Effector CD8-positive, alpha-beta T cell (primary cell): ENCODE data around the gene COL27A1.
"Not testable (repeated sequence)": the region's sequence is repeated elsewhere in the genome, so short reads cannot be mapped to it uniquely, and the experiment has no call there.

ENCODE experiments used
- DNase-seq: peaks from one replicate; lab custom pipeline; 2025; lab: John Stamatoyannopoulos, UW

The COL27A1 gene

GRCh38 chr9:114123031-114123977 is 32.0 kb upstream of the COL27A1 start:
- DNase-seq: no peak

DNA sequence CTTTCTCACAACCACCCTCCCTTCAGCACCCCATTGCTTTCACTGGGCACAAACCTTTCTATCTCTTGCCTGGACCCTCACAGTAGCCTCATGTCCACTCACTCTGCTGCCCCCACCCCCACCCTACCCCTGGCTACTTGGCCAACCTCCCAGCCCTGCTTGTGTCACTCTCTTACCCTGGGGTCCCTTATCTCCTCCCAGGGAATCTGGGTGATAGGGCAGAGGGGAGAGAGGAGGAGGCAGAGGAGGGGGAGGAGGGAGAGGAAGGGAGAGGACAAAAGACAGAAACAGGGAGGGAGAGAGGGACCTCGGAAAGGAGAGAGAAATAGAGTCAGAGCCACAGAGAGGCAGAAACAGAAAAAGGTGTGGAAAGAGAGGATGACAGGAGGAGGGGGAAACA is 31.2 kb upstream of the COL27A1 start:
- no peak for DNase-seq

DNA sequence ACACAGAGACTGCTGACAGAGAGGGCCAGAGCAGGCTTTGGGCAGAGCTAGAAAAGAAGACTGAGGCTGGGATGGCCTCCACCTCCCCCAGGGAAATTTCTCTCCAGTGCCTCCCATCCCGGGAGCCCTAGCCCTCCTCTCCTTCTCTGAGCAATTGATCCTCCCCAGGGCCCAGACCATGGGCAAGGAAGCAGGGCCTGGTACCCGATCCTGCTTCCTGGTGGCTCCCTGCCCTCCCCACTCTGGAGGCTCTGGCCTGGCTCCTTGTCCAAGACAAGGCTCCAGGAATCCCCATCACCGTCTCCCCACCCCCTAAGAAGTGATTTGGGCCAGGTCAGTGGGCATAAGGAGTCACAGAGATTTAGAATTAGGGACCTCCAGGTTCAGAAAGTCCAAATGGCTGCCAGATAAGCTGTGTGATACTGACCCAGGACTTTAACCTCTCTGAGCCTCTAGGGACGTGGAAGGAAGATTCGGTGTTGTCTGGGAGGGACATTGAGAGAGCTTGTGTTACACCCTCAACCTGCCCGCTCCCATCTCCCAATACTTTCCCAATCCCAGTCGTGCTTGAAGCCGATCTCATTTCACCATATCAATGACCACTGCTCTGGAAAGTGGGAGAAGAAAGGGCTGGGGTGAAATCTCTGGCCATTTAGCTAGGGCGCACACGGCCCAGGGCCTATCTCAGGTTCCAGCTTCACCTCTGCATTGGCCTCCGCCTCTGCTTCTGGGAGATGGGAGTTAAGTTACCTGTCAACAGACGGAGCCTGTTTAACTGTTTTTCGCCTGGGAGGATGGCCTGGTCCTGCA is 30.5 kb upstream of the COL27A1 start:
- no peak for DNase-seq

- no peak for DNase-seq
These were observed 29.8 kb upstream of the COL27A1 start for GRCh38 chr9:114125476-114126013.

DNA sequence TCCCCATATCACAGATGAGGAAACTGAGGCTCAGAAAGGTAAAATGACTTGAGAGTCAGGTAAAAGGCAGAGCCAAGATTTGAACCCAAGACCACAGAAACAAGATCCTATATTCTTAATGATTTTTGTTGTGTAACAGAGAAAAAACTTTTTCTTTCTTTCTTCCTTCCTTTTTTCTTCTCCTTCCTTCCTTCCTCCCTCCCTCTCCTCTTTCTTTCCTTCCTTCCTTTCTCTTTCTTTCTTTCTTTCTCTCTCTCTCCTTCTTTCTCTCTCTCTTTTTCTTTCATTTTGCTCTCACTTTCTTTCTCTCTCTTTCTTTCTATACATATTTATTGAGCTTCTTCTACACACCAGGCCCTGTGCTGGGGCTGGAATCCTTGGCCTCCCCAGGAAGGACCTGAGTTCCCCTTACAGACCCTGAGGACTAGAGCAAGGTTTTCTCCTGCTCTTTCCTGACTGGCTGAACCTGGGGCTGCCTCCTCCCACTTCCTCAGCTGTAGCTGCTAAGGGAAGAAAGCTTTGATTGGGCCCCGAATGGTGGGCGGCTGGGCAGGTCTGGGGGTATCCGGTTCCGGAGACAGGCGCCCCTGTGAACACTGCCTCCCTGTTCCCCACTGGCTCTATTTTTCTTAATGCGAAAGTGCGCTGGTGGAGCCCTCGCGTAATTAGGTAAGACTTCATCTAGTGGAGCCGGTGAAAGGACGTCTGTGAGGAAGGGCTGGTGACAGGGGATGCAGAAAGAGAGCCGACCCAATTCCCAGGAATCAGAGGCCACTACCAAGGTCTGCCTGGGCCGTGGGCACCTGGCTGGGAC is 28.9 kb upstream of the COL27A1 start:
- DNase-seq: no peak

DNA sequence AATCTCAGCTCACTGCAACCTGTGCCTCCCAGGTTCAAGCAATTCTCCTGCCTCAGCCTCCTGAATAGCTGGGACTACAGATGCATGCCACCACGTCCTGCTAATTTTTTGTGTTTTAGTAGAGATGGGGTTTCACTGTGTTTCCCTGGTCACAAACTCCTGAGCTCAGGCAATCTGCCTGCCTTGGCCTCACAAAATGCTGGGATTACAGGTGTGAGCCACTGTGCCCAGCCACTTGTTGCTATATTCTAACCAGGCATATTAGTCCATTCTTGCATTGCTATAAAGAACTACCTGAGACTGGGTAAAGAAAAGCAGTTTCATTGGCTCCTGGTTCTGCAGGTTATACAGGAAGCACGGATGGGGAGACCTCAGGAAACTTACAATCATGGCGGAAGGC is 26.6 kb upstream of the COL27A1 start:
- DNase-seq: not testable (repeated sequence)

GRCh38 chr9:114130141-114130540 is 25.2 kb upstream of the COL27A1 start:
- DNase-seq: no peak

- no peak for DNase-seq
These were observed 24.6 kb upstream of the COL27A1 start for GRCh38 chr9:114130624-114131277.

- DNase-seq: no peak
These were observed 23.4 kb upstream of the COL27A1 start for GRCh38 chr9:114131808-114132549.

- no peak for DNase-seq
These were observed 22.8 kb upstream of the COL27A1 start for GRCh38 chr9:114132550-114132918.

DNA sequence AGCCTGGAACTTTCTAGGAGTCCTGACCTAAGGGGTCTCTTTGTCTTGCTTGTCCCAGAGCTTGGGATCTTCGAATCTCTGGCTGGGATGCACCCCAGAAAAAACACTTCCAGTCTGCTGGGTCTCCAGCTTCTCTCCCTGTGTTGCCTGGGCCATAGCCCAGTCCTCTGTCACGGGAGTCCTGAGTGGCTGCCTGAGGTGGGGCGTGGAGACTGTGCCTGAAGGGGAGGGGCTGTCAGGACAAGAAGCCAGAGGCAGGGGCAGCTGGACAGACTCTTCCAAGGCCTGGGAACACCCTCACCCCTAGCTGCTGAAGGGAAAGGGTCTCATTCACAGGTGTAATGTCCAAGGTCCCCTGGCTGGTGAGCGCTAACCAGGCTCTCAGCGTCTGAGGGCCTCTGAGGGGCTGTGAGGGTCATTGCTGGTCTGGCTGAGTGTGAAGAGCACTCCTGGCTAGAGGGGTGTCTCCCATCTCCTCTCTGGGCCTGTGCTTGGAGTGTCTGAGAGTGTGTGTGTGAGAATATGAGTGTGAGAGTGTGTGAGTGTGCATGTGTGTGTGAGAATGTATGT is 20.4 kb upstream of the COL27A1 start:
- no peak for DNase-seq

DNA sequence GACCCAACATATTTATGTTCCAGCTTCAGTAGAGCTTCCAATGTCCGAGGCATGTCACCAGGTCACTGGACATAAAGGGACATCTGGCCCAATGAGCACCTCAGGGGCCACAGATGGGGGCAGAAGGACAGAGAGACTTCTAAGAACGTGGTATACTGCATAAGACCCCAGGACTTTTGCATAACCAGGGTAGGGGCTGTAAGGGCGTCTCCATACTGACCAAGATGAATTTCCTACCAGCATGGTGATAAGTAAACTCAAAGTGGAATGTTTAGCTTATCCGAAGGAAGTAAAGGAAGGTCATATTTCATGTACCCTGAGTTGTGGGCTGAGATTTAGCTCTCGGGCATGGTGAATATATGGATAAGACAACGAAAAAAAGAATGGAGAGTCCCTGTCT is 17.5 kb upstream of the COL27A1 start:
- DNase-seq: no peak

DNA sequence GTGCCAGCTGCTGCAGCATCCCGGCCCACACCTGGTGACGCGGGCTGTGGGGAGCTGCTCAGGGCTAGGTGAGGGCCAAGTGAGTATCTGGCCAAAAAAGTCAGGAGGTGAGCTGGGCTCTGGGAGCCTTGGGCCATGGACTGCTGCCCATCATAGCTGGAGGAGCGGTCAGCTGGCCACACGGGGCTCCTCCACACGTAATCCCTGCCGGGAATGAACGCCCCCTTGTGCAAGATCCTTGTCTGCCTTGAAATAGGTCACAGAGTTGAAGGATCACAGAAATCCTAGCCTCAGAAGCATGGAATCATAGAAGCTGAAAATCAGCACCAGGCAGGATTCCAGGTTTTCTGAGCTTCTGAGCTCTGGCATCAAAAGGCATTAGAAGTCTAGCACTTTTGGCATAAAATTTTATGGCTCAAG is 16.8 kb upstream of the COL27A1 start:
- no peak for DNase-seq

- DNase-seq: no peak
These were observed 16.3 kb upstream of the COL27A1 start for GRCh38 chr9:114139071-114139470.

DNA sequence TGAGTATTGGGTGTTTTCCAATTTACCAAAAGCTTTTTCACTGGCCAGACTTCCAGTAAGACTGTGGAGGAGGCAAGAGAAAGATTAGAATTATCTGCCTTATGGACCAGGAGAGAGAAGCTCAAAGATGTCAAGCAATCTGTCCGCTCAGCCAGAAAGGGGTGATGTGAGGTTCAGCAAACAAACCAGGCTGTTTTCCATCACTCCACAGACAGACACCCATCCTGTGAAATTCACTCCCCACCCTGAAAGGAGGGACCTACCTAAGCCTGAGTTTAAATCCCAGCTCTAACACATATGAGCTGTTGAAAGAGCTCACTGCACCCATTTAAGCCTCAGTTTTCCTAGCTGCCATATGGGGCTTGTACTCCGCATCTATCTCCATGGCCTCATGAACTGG is 14.9 kb upstream of the COL27A1 start:
- DNase-seq: no peak

- DNase-seq: no peak
These were observed 14.5 kb upstream of the COL27A1 start for GRCh38 chr9:114140850-114141249.

DNA sequence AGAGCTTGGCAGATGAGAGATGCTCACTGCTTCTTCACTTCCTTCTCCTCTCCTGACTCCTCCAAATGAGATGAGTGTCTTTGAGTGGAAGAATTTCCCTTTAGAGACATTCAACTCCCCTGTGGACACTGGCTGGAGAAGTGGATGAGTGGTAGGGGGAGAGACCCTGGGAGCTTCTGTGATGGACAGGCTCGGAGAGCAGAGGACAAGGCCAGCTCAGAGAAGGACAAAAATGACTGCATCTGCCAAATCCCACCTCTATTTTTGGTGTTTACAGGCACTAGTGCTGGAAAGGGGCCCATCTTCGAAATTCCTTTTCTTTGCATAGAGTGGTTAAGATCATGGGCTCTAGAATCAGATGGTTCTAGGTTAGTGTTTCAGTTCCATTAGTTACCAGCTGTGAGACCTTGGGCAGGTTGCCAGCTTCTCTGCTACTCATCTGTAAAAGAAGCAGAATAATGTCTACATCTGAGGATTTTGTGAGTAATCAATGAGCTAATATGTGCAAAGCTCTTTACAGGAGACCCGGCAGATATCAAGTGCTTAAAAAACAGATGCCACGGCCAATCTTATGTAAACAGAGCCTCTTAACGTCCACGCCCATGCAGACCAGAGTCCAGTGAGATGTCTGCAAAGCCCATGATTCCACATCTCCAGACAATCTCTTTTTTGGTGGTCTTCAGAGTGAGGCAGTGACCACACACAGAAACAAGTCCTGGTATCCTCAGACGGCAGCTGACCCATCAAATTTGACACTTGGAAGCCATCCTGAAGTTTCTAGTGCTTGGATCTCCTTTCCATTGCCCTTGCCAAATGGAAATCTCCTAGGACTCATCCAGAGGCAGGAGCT is 13.6 kb upstream of the COL27A1 start:
- no peak for DNase-seq

DNA sequence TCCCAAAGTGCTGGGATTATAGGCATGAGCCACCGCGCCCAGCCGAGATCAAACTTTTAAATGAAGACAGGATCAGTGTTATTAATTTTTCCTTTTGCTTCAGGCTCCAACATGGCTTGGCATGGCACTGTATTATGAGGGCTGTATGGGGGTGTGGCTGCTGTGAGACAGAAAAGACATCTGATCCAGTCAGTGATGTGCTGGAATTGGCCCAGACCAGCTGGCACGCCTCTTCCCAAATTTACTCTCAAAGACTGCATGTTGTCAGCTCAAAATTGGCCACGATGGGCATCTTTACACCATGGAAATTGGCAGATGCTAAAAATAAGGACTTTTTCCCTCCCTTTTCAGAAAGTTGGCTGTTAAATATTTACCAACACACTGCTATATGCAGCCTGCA is 12.1 kb upstream of the COL27A1 start:
- DNase-seq: no peak

DNA sequence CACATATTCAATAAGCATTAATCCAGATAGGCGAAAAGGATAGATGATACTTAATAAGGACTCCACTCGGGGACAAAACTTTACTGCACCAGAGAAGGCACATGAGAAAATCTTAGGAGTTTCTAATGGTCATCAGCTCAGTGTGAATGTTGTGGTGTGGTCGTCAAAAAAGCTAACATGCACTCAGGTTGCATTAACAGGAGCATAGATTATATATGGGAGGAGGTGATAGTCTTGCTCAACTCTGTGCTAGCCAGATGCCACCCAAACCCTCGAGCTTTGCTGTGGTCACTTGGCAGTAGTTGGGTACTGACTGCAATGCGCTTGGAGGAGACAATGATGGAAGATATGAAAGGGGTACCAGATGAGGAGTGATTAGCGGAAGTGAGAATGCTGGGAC is 8.6 kb upstream of the COL27A1 start:
- DNase-seq: no peak
